OCI-LY7 (cell line): ENCODE results near the gene KEL. TPM values are rescaled to one million over a fixed set of nuclear protein-coding genes. Genes with fewer than 3 reads are reported as not detected.
"Not testable (repeated sequence)": the region's sequence is repeated elsewhere in the genome, so short reads cannot be mapped to it uniquely, and the experiment has no call there.

Source experiments
- BruUV-seq: library from RNA; stranded (reverse); fragments of 400-500 nt; replicated peaks from 2 replicates; lab custom pipeline; 2021; lab: Mats Ljungman, UMichigan
- CTCF ChIA-PET: fragments of 300-600 bp; sonication (Branson Sonifier 250); formaldehyde crosslinking; loops from one replicate; lab custom pipeline; 2022; ENCODE audit warnings: antibody characterized with exemption; ENCODE audit not compliant: unreplicated experiment; lab: Charles Lee
- POLR2A ChIA-PET: fragments of 300-600 bp; sonication (Branson Sonifier 250); formaldehyde crosslinking; loops from one replicate; lab custom pipeline; 2022; ENCODE audit warnings: antibody characterized with exemption; lab: Charles Lee
- DNase-seq: peaks from one replicate; pipeline ENCODE4 v3.0.0-alpha.2; 2015; ENCODE audit warnings: low spot score
- H2AFZ ChIP-seq: fragments of 200-600 bp; sonication (generic), shearing (Covaris generic); 2 replicates; pipeline ENCODE4 v1.6.1; 2014; ENCODE audit warnings: mild to moderate bottlenecking, antibody characterized with exemption, low read length, moderate library complexity
- H3K27ac ChIP-seq: fragments of 200-600 bp; sonication (generic); 2 replicates; pipeline ENCODE4 v1.5.1; 2014; ENCODE audit warnings: mixed run types, low read depth, mild to moderate bottlenecking, moderate library complexity, low read length, inconsistent platforms; ENCODE audit not compliant: poor library complexity, severe bottlenecking
- H3K36me3 ChIP-seq: fragments of 200-600 bp; sonication (generic); 2 replicates; pipeline ENCODE4 v1.6.1; 2014; ENCODE audit warnings: mild to moderate bottlenecking, antibody characterized with exemption, low read length, moderate library complexity, mixed read lengths; ENCODE audit not compliant: insufficient read depth
- H3K4me1 ChIP-seq: fragments of 200-600 bp; sonication (generic); 2 replicates; pipeline ENCODE4 v1.5.1; 2014; ENCODE audit warnings: mild to moderate bottlenecking, low read length; ENCODE audit not compliant: insufficient read depth, poor library complexity, severe bottlenecking
- H3K4me2 ChIP-seq: fragments of 200-600 bp; sonication (generic); 2 replicates; pipeline ENCODE4 v1.6.1; 2014; ENCODE audit warnings: mild to moderate bottlenecking, low read length
- H3K4me3 ChIP-seq: fragments of 200-600 bp; sonication (generic); 2 replicates; pipeline ENCODE4 v1.5.1; 2014; ENCODE audit warnings: mild to moderate bottlenecking, low read depth, low read length; ENCODE audit not compliant: poor library complexity, severe bottlenecking
- H3K79me2 ChIP-seq: fragments of 200-600 bp; sonication (generic); 2 replicates; pipeline ENCODE4 v1.6.1; 2016; ENCODE audit warnings: low read depth, mild to moderate bottlenecking, low read length, moderate library complexity, mixed read lengths; ENCODE audit not compliant: insufficient read depth
- H3K9me2 ChIP-seq: fragments of 200-600 bp; sonication (generic); 2 replicates; pipeline ENCODE4 v1.6.1; 2016; ENCODE audit warnings: mild to moderate bottlenecking, low read length, mixed read lengths; ENCODE audit not compliant: insufficient read depth
- H3K9me3 ChIP-seq: fragments of 200-600 bp; sonication (generic); 2 replicates; pipeline ENCODE4 v1.6.1; 2014; ENCODE audit warnings: mild to moderate bottlenecking, mixed run types, low read length, mixed read lengths
- H4K20me1 ChIP-seq: fragments of 200-600 bp; sonication (generic); 2 replicates; pipeline ENCODE4 v1.6.1; 2014; ENCODE audit warnings: mild to moderate bottlenecking, antibody characterized with exemption, low read length, moderate library complexity, mixed read lengths; ENCODE audit not compliant: insufficient read depth
- EZH2phosphoT487 ChIP-seq: fragments of 200-600 bp; sonication (generic); IDR thresholded peaks from 2 replicates; pipeline ENCODE4 v1.6.1; 2018; ENCODE audit warnings: low read depth, borderline replicate concordance, mild to moderate bottlenecking, mixed run types, antibody characterized with exemption, low read length, moderate library complexity, mixed read lengths
- intact Hi-C: fragments of 100-400 bp; cut with micrococcal nuclease; formaldehyde crosslinking; loops from one replicate; pipeline ENCODE4 v1.10.0; 2022; ENCODE audit not compliant: unreplicated experiment
- total RNA-seq, 2 experiments: library from RNA; depleted of rRNA in 1 of 2; stranded (reverse); fragments of >200 nt in 1 of 2; shearing (Covaris generic) in 1 of 2; gene quantifications; 2 replicates each; pipeline ENCODE4 v1.2.3, GENCODE V29; 2014 to 2022
- TF ChIP-seq, protein P1 (sequence below): fragments of 200-600 bp; sonication (generic); conservative IDR thresholded peaks from 2 replicates; pipeline ENCODE4 v1.5.1; 2014; ENCODE audit warnings: mild to moderate bottlenecking, antibody characterized with exemption, low read length, moderate library complexity, mixed read lengths

KEL gene
- total RNA-seq, 2 experiments from 2014 or later: 1.5 to 2.2 TPM

- Histone ChIP-seq H3K9me3 (0 out of 2 replicates have a peak, but pooled peaks cover under 1% of the 10 kb centered on the region), H3K4me3 (no peak overlapping the region), H3K36me3 (no peaks in the 10 kb centered on the region), H3K79me2 (no peaks in the 10 kb centered on the region), H3K9me2 (no peaks in the 10 kb centered on the region), H3K4me1 (no peaks in the 10 kb centered on the region), H3K4me2 (no peak overlapping the region), H3K27ac (no peak overlapping the region), H2AFZ (no peak overlapping the region), H4K20me1 (no peaks in the 10 kb centered on the region)
- CTCF ChIA-PET: no interaction called here
- intact Hi-C loops: no loop called here
- POLR2A ChIA-PET: interaction anchor here (0.7 kb wide), 1 partner anchor 207 kb away, joined by 3 read pairs; no protein-coding TSS in a partner anchor
- no peak for TF ChIP-seq EZH2phosphoT487
- TF ChIP-seq, protein P1, sequence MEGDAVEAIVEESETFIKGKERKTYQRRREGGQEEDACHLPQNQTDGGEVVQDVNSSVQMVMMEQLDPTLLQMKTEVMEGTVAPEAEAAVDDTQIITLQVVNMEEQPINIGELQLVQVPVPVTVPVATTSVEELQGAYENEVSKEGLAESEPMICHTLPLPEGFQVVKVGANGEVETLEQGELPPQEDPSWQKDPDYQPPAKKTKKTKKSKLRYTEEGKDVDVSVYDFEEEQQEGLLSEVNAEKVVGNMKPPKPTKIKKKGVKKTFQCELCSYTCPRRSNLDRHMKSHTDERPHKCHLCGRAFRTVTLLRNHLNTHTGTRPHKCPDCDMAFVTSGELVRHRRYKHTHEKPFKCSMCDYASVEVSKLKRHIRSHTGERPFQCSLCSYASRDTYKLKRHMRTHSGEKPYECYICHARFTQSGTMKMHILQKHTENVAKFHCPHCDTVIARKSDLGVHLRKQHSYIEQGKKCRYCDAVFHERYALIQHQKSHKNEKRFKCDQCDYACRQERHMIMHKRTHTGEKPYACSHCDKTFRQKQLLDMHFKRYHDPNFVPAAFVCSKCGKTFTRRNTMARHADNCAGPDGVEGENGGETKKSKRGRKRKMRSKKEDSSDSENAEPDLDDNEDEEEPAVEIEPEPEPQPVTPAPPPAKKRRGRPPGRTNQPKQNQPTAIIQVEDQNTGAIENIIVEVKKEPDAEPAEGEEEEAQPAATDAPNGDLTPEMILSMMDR: no peak
- DNase-seq: no peak
- BruUV-seq: no TSS peak
Measured at GRCh38 chr7:142983825-142984224, 21.7 kb upstream of the KEL start.

DNA sequence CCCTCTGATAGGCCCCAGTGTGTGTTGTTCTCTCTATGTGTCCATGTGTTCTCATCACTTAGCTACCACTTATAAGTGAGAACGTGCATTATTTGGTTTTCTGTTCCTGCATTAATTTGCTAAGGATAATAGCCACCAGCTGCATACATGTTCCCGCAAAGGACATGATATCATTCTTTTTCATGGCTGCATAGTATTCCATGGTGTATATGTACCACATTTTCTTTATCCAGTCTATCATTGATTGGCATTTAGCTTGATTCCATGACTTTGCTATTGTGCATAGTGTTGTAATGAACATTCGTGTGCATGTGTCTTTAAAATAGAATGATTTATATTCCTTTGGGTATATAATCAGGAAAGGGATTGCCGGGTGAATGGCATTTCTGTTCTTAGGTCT, 16.2 kb upstream of the KEL start:
- POLR2A ChIA-PET, H3K9me2 ChIP-seq, H4K20me1 ChIP-seq, H3K4me3 ChIP-seq, intact Hi-C loops, CTCF ChIA-PET, H3K4me2 ChIP-seq, H3K4me1 ChIP-seq, H3K36me3 ChIP-seq, H3K79me2 ChIP-seq, H3K27ac ChIP-seq, H2AFZ ChIP-seq, DNase-seq, BruUV-seq, H3K9me3 ChIP-seq: not testable (repeated sequence)

- Histone ChIP-seq H3K79me2 (no peaks in the 10 kb centered on the region), H2AFZ (no peak overlapping the region), H3K4me3 (no peak overlapping the region), H3K9me3 (0 out of 2 replicates have a peak, but pooled peaks cover 7% of the 10 kb centered on the region), H3K4me2 (no peak overlapping the region), H3K9me2 (no peaks in the 10 kb centered on the region), H3K27ac (no peak overlapping the region), H3K36me3 (no peaks in the 10 kb centered on the region), H4K20me1 (no peaks in the 10 kb centered on the region), H3K4me1 (no peaks in the 10 kb centered on the region)
- intact Hi-C loops: no loop called here
- no peak for DNase-seq
- TF ChIP-seq, protein P1: no peak
- no peak for TF ChIP-seq EZH2phosphoT487
- ChIA-PET POLR2A (interaction anchor here (0.7 kb wide), 1 partner anchor 257 kb away, joined by 5 read pairs; no protein-coding TSS in a partner anchor), CTCF (no interaction called here)
- no TSS peak for BruUV-seq
Measured at GRCh38 chr7:142974626-142975025, 12.5 kb upstream of the KEL start.
